HG03520 (cell line): ENCODE measurements around the gene APOBEC4.

ENCODE experiments used
- ATAC-seq: cut with Tn5 transposase; IDR thresholded peaks from one replicate; pipeline ENCODE4 v1.9.1; 2021; ENCODE audit warnings: mild to moderate bottlenecking, moderate library complexity; ENCODE audit not compliant: unreplicated experiment

The APOBEC4 gene

GRCh38 chr1:183607322-183607980, 45.7 kb downstream of the APOBEC4 start:
- ATAC-seq: peak; percentile 43

- no peak for ATAC-seq
Measured at GRCh38 chr1:183605904-183606303, 47.2 kb downstream of the APOBEC4 start.

DNA sequence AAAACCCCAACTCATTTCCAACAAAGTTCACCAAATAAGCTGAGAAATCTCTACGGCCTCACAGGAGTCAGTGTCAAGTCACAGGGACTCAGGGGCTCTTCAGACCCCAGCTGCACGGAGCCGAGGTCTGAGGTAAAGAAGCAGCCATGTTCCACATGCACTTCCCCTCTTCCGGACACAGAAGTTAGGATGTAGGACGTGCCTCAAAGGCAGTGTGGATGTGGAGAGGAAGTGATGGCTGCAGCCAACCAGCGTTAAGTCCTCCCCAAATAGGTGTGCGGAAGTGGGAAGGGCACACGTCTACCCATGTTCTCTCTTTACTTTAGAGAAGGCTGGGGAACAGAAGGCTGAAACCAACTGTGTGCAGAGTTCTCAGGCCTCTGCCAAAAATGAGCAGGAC, 48.3 kb downstream of the APOBEC4 start:
- ATAC-seq: no peak

- no peak for ATAC-seq
Measured at GRCh38 chr1:183604038-183604808, 48.9 kb downstream of the APOBEC4 start.

GRCh38 chr1:183602510-183602909, 50.6 kb downstream of the APOBEC4 start:
- no peak for ATAC-seq

- ATAC-seq: no peak
Measured at GRCh38 chr1:183600634-183601033, 52.5 kb downstream of the APOBEC4 start.

DNA sequence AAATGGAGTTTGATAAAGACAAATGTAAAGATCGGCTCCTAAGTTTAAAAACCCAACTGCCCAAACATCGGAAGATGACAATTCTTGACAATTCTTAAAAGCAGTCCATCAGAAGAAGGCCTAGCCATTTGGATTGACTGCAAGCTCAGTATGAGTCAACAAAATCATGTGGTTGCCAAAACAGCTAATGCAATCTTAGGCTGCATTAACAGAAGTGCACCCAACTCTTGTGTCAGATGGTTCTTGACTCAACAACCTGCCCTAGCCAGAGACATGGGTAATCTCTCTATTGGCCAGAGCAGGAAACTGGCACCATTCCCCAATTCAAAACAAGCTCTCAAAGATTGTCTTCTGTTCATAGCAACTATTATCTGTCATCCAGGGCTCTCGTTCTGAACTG, 53.0 kb downstream of the APOBEC4 start:
- no peak for ATAC-seq

DNA sequence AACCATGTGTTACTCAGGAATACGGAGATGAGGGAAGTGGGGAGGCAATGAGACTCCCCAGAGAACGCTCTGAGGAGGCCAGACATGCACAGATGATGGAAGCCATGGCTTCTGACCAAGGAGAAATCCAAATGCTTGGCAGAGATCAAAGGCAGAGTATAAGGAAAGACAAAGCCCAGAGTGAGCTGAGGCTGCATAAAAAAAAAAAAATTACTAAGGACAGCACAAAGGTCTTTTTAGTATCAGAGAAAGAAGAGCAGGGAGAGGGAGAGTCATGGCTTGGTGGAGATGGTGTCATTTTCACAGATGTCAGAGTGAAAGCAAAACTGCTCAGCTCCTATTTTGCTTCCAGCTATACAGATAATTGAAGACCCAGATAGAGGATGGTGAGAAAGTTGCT, 54.7 kb downstream of the APOBEC4 start:
- peak; percentile 64 for ATAC-seq

GRCh38 chr1:183597656-183598347, 55.3 kb downstream of the APOBEC4 start:
- ATAC-seq: no peak

DNA sequence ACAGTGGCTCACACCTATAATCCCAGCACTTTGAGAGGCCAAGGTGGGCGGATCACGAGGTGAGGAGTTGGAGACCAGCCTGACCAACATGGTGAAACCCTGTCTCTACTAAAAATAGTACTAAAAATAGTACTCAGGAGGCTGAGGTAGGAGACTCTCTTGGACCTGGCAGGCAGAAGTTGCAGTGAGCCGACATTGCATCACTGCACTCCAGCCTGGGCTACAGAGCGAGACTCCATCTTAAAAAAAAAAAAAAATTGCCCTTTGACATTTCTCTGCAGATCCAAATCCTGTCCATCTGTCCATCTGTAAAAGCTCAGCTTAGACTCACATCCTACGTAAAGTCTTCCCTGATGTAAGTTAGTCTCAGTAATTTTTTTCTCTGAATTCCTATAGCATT, 56.6 kb downstream of the APOBEC4 start:
- no peak for ATAC-seq
